ENCODE results near the gene SERPINB1. TPM values are rescaled to one million over a fixed set of nuclear protein-coding genes. Genes with fewer than 3 reads are reported as not detected.
A peak's percentile ranks its signal among the peaks of the same experiment; 100 is the strongest.

The SERPINB1 gene
- total and polyA plus RNA-seq, 12 donors: 33.4 to 159 (median 60.7) TPM

DNA sequence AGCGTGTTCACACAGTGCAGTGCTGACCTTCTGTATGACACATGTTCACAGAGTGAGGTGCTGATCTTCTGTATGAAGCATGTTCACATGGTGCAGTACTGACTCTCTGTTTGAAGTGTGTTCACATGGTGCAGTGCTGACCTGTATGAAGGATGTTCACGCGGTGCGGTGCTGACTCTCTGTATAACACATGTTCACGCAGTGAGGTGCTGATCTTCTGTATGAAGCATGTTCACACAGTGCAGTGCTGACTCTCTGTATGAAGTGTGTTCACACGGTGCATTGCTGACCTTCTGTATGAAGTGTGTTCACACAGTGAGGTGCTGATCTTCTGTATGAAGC, 10.8 kb upstream of the SERPINB1 start:
- TF ChIP-seq POLR2A (IDR thresholded peaks at IDR 0.05): no peak
- TF ChIP-seq, protein P1, sequence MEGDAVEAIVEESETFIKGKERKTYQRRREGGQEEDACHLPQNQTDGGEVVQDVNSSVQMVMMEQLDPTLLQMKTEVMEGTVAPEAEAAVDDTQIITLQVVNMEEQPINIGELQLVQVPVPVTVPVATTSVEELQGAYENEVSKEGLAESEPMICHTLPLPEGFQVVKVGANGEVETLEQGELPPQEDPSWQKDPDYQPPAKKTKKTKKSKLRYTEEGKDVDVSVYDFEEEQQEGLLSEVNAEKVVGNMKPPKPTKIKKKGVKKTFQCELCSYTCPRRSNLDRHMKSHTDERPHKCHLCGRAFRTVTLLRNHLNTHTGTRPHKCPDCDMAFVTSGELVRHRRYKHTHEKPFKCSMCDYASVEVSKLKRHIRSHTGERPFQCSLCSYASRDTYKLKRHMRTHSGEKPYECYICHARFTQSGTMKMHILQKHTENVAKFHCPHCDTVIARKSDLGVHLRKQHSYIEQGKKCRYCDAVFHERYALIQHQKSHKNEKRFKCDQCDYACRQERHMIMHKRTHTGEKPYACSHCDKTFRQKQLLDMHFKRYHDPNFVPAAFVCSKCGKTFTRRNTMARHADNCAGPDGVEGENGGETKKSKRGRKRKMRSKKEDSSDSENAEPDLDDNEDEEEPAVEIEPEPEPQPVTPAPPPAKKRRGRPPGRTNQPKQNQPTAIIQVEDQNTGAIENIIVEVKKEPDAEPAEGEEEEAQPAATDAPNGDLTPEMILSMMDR (IDR thresholded peaks at IDR 0.05): no peak
- H3K4me3 ChIP-seq: no peak overlapping the region
- peaks cover 10 to 50% of the 10 kb centered on the region in 2 donors for H3K4me1 ChIP-seq (replicated peaks in 1 of 2)
- no peaks in the 10 kb centered on the region for H3K27me3 ChIP-seq
- 77 to 81% (median 80%) methylated on average over 6 of the region's 6 CpGs for WGBS, 4 donors
- no peak for DNase-seq
- H3K27ac ChIP-seq: peak overlapping the region in 1 of 5 donors; percentile 94
- H3K36me3 ChIP-seq (replicated peaks in 1 of 2): no peaks in the 10 kb centered on the region
- intact Hi-C loops (cut with DNase I): loop anchor here in 1 of 2 donors (5.0 kb wide), 1 partner anchor 50 kb away; the partner anchor contains the start of gene SERPINB9
- no peaks in the 10 kb centered on the region for H3K9me3 ChIP-seq (replicated peaks in 1 of 3)

DNA sequence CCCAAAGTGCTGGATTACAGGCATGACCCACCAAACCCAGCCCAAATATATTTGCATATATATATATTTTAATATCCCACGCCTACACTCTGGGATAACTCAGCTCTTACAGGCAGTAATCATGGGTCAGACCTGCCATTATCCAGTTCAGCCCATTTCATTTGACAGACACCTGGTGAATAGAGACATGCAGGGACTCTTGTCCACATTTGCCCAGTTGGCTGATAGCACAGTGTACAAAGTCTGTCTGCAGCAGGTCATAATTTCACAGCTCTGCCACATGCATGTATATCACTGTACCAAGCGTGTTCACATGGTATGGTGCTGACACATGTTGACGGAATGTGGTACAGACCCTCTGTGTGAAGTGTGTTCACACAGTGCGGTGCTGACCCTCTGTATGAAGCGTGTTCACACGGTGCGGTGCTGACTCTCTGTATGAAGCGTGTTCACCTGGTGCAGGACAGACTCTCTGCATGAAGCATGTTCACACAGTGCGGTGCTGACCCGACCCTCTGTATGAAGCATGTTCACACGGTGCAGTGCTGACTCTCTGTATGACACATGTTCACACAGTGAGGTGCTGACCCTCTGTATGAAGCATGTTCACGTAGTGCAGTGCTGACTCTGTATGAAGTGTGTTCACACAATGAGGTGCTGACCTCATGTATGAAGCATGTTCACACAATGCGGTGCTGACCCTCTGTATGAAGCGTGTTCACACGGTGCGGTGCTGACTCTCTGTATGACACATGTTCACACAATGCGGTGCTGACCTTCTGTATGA, 10.3 kb upstream of the SERPINB1 start:
- Histone ChIP-seq H3K27me3 (no peaks in the 10 kb centered on the region), H3K4me3 (no peak overlapping the region), H3K9me3 (replicated peaks in 1 of 3) (no peaks in the 10 kb centered on the region), H3K4me1 (replicated peaks in 1 of 2) (peaks cover 7 to 47% of the 10 kb centered on the region in 2 donors), H3K27ac (no peak overlapping the region), H3K36me3 (replicated peaks in 1 of 2) (no peaks in the 10 kb centered on the region)
- no peak for DNase-seq
- TF ChIP-seq, protein P1 (IDR thresholded peaks at IDR 0.05): no peak
- no peak for TF ChIP-seq POLR2A (IDR thresholded peaks at IDR 0.05)
- 86 to 97% (median 96%) methylated on average over 11 to 17 of the region's 17 CpGs for WGBS, 4 donors
- intact Hi-C loops (cut with DNase I): loop anchor here in 1 of 2 donors (5.0 kb wide), 1 partner anchor 50 kb away; the partner anchor contains the start of gene SERPINB9

DNA sequence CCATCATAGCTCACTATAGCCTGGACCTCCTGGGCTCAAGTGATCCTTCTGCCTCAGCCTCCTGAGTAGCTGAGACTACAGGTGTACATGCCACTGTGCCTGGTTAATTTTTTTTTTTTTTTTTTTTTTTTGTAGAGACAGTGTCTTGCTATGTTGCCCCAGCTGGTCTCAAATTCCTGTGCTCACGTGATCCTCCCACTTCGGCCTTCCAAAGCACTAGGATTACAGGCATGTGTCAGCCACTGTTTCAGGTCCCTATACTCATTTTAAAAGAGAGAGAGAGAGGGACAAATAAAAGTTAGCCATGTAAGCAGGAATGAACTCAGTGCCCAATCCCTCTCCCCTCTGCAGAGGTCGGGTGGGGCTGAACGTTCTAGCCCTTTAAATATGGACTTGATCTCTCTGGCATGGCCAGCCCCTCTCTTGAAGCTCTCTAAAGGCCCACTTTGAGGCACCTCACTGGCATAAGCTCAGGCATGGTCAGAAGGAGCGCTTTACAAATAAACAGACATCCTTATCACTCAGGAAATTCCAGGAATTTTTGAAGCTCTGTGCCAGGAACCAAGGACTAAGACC, 9.0 kb upstream of the SERPINB1 start:
- Histone ChIP-seq H3K4me3 (no peak overlapping the region), H3K9me3 (replicated peaks in 1 of 3) (no peaks in the 10 kb centered on the region), H3K27me3 (no peaks in the 10 kb centered on the region), H3K36me3 (replicated peaks in 1 of 2) (no peaks in the 10 kb centered on the region), H3K4me1 (replicated peaks in 1 of 2) (peaks cover 11 to 41% of the 10 kb centered on the region in 2 donors), H3K27ac (peak overlapping the region in 3 of 5 donors; percentile 23 to 86 (median 52))
- DNase-seq: peak in 3 of 7 donors; percentile 53 to 57 (median 54)
- TF ChIP-seq, protein P1 (IDR thresholded peaks at IDR 0.05): no peak
- TF ChIP-seq POLR2A (IDR thresholded peaks at IDR 0.05): no peak
- WGBS, 4 donors: 12 to 27% (median 23%) methylated on average over 5 of the region's 5 CpGs
- intact Hi-C loops (cut with DNase I): loop anchor here in 1 of 2 donors (5.0 kb wide), 1 partner anchor 52 kb away; the partner anchor contains the start of gene SERPINB9

DNA sequence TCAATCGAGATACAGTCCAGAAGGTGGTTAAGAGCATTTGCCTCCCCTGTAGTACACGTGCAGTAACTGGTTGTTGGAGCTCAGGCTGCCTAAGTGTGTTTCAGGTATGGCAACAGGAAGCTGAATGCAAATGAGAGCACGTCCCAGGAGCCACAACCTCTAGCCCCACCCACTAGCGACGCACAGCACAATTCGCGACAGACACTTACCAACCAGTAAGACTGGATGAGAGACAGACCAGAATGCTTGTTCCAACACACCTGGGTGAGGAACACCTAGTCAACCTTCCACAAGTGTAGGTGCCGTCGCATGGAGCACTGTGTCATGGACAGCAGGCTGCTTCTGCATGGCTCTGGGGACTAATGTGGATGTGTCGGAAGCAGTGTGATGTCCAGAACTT, 7.2 kb upstream of the SERPINB1 start:
- WGBS, 4 donors: 80 to 88% (median 88%) methylated on average over 10 of the region's 10 CpGs
- intact Hi-C loops (cut with DNase I): loop anchor here (5.0 kb wide), 1 partner anchor 83 kb away; no protein-coding TSS in a partner anchor
- no peaks in the 10 kb centered on the region for H3K9me3 ChIP-seq (replicated peaks in 1 of 3)
- no peak for DNase-seq
- H3K27me3 ChIP-seq: no peaks in the 10 kb centered on the region
- no peak overlapping the region for H3K27ac ChIP-seq
- no peak for TF ChIP-seq POLR2A (IDR thresholded peaks at IDR 0.05)
- TF ChIP-seq, protein P1 (IDR thresholded peaks at IDR 0.05): no peak
- peaks cover 11 to 24% of the 10 kb centered on the region in 2 donors for H3K4me1 ChIP-seq (replicated peaks in 1 of 2)
- no peak overlapping the region for H3K4me3 ChIP-seq
- H3K36me3 ChIP-seq (replicated peaks in 1 of 2): no peaks in the 10 kb centered on the region

Data from adrenal gland (tissue), 12 donors.